Stimulated activated CD4-positive, alpha-beta T cell treated with anti-CD3 and anti-CD28 coated beads, TNF-alpha, amount 100 ng/mL, for 24 hours (primary cell): ENCODE measurements around the gene DDX43.
"Not testable (repeated sequence)": the region's sequence is repeated elsewhere in the genome, so short reads cannot be mapped to it uniquely, and the experiment has no call there.

Experiments
- DNase-seq, 3 experiments: peaks; one replicate each; pipeline ENCODE4 v3.0.0-alpha.2; 2020; ENCODE audit warnings: low read depth in 3 of 3

The DDX43 gene

DNA sequence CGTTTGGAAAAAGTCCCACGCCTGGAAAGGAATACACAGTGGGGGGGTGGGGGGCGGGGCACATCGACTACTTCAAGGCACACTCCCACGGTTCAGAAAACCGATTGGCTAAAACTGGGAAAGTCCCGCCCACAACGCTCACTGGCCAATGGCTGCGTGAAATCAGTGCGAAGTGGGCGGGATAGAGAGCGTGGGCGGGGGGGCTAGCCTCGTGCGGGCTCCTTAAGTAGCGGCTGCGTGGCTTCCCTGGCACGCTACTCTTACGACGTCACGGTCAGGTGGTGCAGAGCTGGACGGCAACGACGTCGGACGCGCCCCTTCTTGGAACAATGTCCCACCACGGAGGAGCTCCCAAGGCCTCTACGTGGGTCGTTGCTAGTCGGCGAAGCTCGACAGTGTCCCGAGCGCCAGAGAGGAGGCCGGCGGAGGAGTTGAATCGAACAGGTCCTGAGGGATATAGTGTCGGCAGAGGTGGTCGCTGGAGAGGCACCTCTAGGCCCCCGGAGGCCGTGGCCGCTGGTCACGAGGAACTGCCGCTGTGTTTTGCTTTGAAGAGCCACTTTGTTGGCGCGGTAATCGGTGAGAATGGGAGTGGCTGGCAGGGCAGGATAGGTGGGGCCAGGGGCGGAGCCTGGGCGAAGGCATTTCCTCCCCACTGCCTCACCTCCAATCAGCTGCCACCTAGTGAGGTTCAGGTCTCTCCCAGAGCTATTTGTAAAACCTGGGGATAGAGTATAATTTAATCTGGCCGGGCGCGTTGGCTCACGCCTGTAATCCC lies at the start of gene DDX43:
Gene DDX43 (plus strand): TSS at position 252 of the 778 bp plus-strand sequence. CDS start 78 bp downstream, at position 330.
- DNase-seq: peak in 1 of 3 experiments; percentile 36

DNA sequence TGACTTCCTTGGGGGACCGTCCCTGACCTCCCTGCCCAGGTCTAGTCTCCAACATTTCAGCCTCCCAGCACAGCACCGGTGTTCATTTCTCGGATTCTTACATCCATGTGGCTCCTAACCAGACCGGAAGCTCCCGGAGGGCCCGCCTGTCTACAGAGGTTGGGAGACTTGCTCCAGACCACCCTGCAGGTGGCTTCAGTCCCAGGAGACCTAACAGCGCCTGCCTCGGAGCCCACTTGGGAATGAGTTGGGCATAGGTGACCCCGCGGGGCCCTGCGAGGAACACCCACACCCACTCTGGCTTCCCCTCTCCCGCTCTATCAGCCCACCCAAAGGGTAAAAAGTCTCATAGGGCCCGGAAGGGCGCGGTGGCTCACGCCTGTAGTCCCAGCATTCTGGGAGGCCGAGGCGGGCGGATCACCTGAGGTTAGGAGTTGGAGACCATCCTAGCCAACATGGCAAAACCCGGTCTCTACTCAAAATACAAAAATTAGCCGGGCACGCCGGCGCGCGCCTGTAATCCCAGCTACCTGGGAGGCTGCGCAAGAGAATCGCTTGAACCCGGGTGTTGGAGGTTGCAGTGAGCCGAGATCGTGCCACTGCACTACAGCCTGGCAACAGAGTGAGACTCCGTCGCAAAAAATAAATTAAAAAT lies 46.0 kb upstream of the DDX43 start:
- no peak for DNase-seq

DNA sequence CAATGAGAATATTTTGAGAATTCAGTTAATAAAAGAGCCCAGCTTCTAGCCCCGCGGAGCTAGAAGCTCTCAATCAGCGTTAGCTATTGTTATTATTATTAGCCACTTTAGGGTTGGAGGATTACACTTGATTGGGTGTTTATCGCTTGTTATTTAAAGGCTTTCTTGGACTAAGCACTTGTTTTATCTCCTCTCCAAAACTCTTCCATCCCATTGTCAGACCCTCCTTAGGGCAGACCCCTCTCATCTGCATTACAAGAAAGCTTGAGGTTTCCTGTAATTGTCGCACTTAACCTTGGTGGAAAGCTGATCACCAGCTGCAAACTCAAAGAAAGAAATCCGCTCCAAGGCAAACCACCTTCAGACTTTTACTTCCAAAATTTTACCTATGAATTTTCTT lies 45.3 kb upstream of the DDX43 start:
- no peak for DNase-seq

DNA sequence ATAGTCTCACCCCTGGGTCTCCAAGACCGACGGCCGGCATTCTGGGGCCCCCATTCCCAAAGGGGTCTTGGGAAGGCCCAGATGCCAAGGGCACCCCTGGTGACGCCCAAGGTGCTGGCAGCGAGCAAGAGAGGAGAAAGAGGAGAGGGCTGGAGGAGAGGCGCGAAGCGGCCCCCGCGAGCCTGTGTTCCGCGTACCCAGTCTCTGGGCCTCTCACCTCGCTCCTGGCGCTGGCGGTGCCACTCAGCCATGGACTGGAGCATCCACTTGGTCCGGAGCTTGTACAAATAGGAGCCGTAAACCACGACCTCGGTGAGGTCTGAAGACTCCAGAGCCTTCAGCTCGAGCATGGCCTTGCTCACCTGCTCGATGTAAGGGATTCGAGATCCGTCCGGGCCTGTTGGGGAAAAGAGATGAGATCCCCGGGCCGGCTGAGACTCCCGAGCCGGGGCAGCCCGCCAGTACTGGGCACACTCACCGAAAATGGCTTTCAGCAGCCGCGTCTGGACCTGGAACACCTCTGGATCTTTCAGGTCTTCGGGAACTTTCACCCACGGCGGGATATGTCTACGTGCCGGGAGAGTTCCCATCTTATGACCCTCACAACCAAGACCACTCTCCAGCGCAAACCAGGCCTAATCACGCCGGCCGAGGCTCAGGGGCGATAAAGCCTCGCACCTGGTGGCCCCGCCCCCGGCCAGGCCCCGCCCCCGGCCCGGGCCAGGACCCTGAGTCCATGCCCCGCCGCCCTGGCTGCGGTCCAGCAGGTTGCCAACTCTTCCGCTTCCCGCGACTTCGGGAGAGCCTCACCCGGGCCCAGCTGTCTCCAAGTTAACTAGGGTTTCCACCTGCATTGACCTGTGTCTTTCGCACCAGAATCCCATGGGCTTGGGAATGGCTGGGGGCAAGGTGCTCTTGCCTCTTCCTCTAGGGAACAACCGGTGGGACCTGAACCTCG lies 40.7 kb upstream of the DDX43 start, which contains the start of gene DPPA5:
Gene DPPA5 (minus strand): TSS at position 641 of the 958 bp plus-strand sequence. CDS start 51 bp downstream, at position 590.
- no peak for DNase-seq

DNA sequence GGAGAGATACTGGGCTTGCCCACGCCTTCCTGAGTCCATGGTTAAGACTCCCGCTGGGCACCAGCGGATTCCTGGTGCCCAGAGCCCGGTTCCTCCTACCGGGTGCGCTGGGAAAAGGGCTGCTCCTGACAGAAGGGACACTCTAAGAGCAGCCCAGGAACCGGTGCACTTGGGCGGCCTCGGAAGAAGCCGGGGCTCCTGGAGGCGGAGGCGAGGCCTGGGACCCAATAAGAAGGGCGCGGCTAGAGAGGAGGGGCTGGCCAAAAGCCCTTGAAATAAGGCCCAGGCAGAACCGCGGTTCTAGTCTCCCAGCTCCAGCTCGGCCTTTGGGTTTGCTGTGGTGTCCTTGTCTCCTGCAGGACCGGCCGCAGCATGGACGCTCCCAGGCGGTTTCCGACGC lies 32.3 kb upstream of the DDX43 start, which contains the start of gene KHDC3L:
Gene KHDC3L (plus strand): TSS at position 301 of the 400 bp plus-strand sequence. CDS start 72 bp downstream, at position 373.
- no peak for DNase-seq

GRCh38 chr6:73362869-73363536 lies 31.6 kb upstream of the DDX43 start:
- DNase-seq: no peak

DNA sequence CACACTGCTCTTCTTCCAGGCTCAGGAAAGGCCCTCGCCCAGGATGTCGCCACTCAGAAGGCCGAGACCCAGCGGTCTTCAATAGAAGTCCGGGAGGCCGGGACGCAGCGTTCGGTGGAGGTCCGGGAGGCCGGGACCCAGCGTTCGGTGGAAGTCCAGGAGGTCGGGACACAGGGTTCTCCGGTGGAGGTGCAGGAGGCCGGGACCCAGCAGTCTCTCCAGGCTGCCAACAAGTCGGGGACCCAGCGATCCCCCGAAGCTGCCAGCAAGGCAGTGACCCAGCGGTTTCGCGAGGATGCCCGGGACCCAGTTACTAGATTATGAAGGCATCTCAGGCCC lies 31.1 kb upstream of the DDX43 start:
- no peak for DNase-seq

GRCh38 chr6:73364121-73364520 lies 30.5 kb upstream of the DDX43 start:
- no peak for DNase-seq

DNA sequence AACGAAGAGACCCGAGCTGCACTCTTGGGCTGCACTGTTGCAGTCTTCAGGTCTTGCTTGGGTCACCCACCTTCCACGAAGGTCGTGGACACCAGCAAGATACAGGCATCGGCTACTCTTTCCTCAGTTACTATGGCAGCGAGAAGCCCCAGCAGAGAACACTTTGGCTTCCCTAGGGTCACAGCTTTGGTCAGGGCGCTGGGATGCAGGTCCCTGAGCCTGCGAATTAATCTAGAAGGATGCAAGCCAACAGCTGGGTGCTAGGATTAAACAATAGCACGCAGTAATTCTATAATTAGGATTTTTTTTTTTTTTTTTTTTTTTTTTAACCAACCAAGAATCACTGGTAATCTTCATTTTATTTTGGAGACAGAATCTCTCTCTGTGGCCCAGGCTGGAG lies 30.1 kb upstream of the DDX43 start:
- DNase-seq: no peak

DNA sequence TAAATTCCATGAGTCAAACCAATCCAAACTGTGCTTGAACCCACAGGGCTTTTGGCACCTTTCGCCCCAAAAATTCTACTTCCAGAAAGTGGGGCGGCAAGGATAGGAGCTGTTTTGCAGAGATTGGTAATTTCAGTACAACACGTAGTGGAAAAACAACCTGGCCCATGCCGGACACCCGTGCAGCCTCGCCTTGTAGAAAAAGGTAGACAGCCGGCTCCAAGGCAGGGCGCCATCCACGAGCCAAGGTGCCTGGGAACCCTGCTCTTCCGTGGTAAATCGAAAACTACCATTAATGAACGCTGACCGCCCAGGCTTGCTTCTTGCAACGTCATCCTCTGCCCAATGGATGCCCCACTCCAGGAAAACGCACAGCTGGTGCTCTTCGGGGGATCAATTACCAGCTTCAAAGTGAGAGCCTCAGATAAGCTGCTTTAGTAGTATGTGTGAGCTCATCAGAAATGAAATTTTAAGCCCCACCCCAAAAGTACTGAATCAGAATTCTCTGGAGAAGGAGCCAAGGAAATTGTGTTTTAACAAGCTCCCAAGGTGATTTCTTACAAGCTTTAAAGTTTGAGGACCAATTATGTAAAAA lies 26.8 kb upstream of the DDX43 start:
- DNase-seq: no peak

- DNase-seq: no peak
Measured at GRCh38 chr6:73368675-73369074, 26.0 kb upstream of the DDX43 start.

- no peak for DNase-seq
Measured at GRCh38 chr6:73369157-73369556, 25.5 kb upstream of the DDX43 start.

DNA sequence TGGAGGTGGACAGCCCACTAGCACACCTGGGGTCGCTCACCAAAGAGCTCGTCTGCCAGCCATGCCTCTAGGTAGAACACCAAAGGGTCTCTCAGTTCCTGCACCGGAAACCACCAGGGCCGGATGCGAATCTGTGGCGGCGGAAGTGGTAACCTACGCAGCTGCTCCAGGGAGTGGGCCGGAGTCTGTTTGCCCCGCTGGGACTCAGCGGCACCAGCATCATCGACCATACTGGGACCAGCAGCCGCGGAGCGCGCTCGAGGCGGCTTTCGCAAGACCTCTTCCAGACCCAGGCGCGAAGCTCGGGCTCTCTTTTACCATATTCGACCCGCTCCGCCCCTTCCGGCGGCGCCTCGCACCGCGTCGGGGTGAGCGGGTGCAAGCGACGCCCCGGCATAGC lies 25.1 kb upstream of the DDX43 start, which contains the start of gene OOEP:
Gene OOEP (minus strand): TSS at position 335 of the 400 bp plus-strand sequence. CDS start 105 bp downstream, at position 230.
- no peak for DNase-seq

DNA sequence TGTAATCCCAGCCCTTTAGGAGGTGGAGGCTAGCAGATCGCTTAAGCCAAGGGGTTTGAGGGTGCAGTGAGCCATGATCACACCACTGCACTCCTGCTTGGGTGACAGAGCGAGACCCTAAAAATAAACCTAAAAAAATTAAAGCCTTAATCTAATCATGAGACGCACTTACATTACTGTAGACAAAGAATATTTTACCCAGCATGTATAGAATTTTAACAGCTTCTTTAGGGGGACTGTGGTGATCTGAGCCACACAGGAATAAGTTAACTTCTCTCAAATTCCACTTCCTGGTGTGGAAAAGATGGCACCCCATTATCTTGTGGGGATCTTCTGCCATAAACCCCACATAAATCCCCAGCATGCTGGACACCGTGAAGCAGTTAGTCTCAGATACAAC lies 22.6 kb upstream of the DDX43 start:
- no peak for DNase-seq

DNA sequence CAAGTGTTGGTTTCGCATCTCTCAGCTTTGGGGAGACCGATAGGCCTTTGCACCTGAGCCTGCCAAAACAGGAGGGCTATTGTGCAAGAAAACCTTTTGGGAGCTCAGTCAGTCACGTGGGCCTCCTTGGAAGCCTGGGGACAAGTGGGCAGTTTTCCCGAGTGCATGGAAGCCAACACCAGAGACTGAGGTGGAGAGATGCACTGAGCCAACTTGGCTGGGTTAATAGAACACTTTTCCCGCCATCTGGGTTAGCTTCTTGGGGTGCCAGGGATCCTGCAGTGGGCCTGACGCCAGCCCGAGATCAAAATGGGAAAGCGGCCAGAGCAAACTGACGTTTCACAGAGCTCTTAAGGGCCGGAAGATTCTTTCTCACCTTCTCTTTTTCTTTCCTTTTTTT lies 22.1 kb upstream of the DDX43 start:
- DNase-seq: no peak

- DNase-seq: no peak
Measured at GRCh38 chr6:73375216-73375615, 19.4 kb upstream of the DDX43 start.

DNA sequence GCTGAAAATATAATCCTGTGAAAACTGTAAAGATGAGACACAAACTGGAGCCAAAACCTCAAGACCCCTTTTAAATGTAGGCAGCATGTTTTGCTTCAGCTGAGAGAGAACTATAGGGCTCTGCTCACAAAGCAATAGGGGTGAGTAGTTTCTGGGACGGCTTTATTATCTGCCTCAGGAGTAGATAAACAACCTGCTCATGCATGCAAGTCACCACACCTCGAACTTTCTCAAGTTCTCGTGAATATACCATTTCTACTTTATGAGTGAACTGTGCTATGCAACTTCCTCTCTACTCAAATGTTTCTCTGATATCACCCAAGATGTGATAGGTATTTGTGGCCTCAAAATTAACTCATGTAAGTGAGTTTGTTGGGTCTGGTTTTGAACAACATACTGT lies 17.4 kb upstream of the DDX43 start:
- no peak for DNase-seq

DNA sequence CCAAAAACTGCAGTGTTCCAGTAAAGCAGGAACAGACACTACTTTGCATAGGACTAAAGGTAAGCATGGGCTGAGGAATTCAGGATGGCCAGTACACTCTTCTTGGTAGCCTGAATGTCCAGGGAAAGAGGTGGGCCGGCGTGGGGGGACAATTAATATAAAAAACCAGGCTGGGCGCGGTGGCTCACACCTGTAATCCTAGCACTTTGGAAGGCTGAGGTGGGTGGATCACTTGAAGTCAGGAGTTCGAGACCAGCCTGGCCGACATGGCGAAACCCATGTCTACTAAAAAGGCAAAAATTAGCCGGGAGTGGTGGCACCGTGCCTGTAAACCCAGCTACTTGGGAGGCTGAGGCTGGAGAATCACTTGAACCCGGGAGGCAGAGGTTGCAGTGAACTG lies 13.1 kb upstream of the DDX43 start:
- DNase-seq: not testable (repeated sequence)

GRCh38 chr6:73382462-73383113 lies 12.0 kb upstream of the DDX43 start:
- no peak for DNase-seq

GRCh38 chr6:73388433-73388799 lies 6.2 kb upstream of the DDX43 start:
- no peak for DNase-seq
